A204.1 (cell line): ENCODE data around the gene HOATZ.

Experiments
- FAIRE-seq: peaks from 2 replicates; lab custom pipeline; 2012; peaks lifted over from hg19 to GRCh38; lab: Jason Lieb, UNC

Gene HOATZ

DNA sequence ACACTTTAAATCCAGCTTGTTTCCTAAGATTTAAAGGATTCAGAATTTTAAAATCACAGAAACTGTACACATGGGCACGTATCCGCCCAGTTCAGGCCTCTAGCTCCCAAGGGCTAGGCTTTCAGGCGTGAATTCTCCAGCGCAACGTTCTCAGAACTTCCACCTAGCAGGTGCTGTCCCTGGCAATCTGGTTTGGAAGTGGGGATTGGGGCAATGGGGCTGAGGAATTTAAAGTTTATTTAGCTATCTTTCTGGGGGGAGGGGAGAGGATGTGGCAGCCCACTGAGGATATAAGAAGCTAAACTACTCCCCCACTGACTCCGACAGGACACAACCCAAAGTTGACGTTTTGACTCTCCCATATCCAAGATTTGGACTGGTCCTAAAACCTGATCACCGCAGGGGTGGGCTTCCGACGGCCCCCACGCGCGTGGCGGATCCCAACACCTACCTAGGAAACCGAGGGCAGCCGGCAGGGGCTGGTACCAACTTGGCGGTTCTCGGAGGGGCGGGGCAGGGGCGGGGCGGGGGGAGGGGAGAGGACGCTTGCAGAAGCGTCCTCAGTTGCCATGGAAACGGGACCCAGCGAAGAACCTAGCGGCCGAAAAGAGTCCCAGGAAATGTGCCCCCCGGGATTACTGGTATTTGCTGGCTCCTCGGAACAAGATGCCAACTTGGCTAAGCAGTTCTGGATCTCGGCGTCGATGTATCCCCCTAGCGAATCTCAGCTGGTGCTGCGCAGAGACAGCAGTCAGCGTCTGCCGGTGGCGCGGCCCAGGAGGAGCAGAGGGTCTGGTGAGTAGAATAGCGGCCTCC, at the start of gene HOATZ:
TSS of gene HOATZ (plus strand) at position 563 of the 816 bp plus-strand sequence. CDS start at position 570, 7 bp downstream.
- FAIRE-seq = no peak

DNA sequence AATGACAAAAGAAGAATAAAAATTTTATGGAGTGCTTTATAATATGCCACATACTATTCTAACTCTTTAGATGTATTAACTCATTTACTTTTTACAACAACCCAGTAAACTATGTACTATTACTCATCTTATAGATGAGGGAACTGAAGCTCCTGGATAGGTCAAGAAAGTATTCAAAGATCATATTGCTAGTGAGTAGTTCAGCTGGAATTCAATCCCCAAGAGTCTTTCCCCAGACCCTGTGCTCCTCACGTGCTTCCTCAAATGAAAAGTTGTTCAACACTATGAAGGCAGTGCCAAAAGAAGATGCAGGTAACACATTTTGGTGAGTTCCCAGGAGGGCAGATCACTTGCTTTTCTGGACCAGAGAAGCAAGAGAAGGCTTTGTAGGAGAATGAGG, 49.2 kb upstream of the HOATZ start:
- no peak for FAIRE-seq

GRCh38 chr11:111466615-111467014, 48.0 kb upstream of the HOATZ start:
- FAIRE-seq = no peak

DNA sequence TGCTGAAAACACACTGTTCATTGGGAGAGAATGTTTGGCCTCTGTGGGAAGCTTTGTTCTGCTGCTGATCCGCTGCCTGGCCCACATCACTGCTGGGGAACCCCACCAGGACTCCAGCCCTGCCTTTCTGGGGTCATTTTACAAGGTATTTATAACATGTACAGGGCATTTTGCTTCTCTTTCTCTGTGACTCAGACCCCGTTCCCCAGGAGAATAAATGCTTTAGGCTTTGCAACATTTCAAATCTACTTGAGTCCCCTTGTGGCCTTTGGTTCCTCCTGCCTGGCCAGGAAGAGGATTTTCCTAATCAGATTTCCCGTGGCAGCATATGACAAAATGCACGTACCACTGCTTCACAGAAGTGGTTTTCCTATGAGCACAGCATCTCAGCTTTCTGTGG, 45.4 kb upstream of the HOATZ start:
- no peak for FAIRE-seq

GRCh38 chr11:111472228-111472627, 42.4 kb upstream of the HOATZ start:
- no peak for FAIRE-seq

GRCh38 chr11:111474432-111474831, 40.1 kb upstream of the HOATZ start:
- FAIRE-seq = no peak

DNA sequence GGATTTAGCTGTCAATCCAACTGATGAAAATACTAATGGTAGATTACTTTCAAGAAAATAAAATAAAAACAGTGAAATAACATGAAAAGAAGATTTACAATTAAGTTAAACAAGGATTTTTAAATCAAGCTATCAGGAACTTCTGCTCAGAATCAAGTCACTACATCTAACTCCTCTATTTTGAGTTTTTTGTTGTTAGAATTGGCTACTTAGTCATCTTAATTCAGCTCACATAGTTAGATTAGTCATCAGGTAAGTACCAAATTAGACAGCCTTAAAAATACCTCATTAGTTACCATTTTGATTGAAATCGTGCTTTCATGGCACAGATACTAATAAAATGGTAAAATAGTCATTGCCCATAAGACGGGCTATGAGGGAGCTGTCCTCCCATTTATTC, 38.2 kb upstream of the HOATZ start:
- no peak for FAIRE-seq

GRCh38 chr11:111476956-111477355, 37.6 kb upstream of the HOATZ start:
- no peak for FAIRE-seq

GRCh38 chr11:111477898-111478297, 36.7 kb upstream of the HOATZ start:
- no peak for FAIRE-seq

- FAIRE-seq = peak; percentile 14
Observed at GRCh38 chr11:111479666-111480065, 34.9 kb upstream of the HOATZ start.

DNA sequence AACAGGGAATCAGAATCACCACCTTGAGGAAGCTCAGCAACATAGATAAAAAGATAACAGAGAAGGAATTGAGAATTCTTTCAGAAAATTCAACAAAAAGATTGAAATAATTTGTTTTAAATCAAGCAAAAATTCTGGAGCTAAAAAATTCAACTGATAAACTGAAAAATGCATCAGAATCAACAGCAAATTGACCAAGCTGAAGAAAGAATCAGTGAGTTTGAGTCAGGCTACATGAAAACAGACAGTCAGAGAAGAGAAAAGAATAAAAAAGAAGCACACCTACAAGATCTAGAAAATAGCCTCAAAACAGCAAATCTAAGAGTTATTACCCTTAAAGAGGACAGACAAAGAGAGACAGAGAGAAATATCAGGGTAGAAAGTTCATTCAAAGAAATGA, 31.1 kb upstream of the HOATZ start:
- no peak for FAIRE-seq

- no peak for FAIRE-seq
Observed at GRCh38 chr11:111490496-111490895, 24.1 kb upstream of the HOATZ start.

- FAIRE-seq = no peak
Observed at GRCh38 chr11:111494040-111494439, 20.5 kb upstream of the HOATZ start.

- no peak for FAIRE-seq
Observed at GRCh38 chr11:111499483-111499882, 15.1 kb upstream of the HOATZ start.

DNA sequence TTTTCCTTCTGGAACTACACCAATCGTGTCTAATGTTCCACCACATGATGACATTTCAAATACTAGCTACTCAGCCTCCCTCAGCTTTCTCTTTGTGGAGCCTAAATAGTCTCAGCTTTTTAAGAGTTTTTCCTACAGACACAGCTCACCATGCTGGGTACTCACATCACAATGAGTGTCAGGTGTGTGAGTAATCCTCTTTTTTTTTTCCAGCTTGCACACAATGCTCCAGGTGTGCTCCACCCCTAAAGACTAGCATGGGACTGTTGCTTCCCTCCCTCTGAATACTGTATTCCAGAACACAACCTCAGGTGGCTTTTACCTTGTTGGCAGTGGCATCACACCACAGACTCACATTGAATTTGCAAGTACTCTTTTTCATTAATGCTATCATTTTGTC, 14.1 kb upstream of the HOATZ start:
- FAIRE-seq = no peak

DNA sequence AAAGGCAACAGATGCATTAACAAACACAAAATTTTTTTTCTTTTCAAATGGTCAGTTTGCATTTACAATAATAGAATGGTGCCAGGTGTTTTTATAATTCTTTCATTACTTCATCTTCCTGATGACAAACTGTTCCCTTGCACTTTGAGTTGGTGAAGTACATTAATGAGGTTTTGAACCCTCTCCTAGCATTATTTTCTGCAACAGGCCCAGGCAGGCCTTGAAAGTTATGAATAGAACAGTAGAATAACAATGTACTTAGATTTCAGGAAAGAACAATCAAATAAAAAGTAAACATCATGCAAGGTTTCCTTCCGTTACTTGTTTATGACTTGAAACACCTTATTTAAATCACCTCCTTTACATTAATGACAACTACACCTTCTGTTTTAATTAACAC, 12.0 kb upstream of the HOATZ start:
- FAIRE-seq = no peak

GRCh38 chr11:111510311-111510710, 4.3 kb upstream of the HOATZ start:
- FAIRE-seq = no peak

DNA sequence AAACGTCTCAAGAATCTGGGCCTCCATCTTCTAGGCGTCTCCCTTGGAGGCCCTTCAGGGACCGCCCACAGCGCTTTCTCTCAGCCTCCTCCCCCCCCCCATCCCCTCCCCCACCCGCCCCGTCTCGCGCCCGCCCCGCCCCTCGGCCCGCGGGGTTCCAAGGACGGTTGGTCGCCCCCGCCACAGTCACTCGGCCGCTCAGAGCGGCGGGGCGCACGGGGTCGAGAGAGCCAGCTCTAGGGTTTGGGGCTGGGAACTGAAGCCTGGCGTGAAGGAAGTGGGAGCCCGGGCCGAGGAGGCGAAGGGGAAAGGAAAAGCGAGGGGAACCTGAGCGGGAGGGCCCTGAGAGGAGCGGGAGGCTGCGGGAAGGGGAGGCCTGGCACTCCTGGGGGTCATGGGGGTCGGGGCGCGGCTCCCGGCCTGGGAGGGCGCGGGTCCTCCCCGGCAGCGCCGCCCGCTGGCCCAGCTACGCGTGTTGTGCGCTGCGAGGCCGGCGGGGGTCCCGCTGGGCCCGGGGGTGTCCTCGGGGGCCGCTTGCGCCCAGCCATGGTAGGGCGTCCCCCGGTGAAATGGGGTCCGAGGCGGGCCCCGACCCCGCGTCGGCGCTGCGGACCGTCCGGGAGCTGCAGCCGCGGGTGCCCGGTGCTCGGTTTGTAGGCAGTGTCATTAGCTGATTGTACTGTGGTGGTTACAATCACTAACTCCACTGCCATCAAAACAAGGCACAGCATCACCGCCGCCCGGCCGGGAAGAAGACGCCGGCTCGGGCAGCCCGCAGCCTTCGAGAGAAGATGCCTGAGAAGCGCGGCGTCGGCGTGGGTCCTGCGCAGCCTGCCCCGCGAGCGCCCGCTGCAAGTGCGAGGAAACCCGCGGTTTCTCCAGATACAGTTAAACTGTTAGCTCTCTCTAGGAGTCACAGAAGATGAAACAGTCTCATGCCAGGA, 2.0 kb upstream of the HOATZ start, which contains the start of gene BTG4:
TSS of gene BTG4 (minus strand) at position 91 of the 944 bp plus-strand sequence. CDS start 13,610 bp downstream, outside the sequence.
- FAIRE-seq = no peak

DNA sequence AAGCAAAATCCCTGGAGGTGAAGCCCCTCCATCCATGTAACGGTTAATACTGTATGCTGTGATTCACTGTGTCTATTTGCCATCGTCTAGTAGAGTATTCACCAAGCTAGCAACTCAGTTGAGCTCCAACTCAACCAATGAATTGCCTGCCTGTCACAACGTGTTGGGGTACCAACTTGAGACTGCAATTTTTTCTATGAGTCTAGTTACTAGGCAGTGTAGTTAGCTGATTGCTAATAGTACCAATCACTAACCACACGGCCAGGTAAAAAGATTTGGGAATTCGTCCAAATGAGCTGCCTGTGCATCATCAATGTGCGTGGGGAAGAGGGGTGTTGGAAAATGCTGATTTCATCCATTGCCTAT, 1.4 kb upstream of the HOATZ start:
- FAIRE-seq = no peak

DNA sequence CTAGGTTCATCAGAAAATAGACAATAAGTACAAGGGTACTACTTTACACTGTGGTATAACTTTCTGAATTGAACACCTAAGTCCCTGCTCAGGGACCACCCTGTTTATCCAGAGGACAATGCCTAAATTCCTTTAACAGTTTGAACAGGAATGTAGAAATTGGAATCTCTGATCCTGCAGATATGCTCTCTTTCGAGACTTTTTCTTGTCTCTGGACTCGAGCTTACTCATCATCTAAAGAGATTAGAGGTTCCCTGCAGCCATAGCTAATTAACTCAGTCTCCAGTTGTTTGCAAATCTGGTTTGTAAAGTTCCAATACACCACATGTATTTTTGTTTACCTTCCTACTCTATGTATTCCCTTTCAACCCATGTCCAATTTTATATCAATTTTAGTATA, 1.0 kb downstream of the HOATZ start:
- FAIRE-seq = no peak

DNA sequence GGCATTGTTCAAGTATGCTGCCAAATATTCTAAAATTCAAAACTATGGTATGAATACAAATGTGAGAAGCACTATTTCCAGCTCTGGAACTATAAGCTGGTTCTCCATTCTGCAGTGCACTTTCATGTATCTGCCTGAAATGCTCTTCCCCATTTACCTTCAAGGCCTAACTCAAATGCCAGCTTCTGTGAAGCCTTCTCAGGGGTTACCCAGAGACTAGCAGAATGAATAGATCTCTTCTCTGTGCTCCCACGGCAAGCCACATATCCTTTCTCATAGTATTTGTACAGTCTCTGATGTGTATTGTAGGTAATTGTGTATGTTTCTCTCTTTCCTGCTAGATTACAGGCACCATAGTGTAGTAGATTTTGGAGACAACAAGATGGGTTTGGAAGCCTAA, 4.1 kb downstream of the HOATZ start:
- FAIRE-seq = no peak

GRCh38 chr11:111520560-111520959, 6.0 kb downstream of the HOATZ start:
- no peak for FAIRE-seq

- no peak for FAIRE-seq
Observed at GRCh38 chr11:111521135-111521534, 6.6 kb downstream of the HOATZ start.
